Measurements from ENCODE around the gene ZNF189.

The ZNF189 gene

GRCh38 chr9:101394687-101395086 lies 4.0 kb upstream of the ZNF189 start:
- no peak for TF ChIP-seq GABPA (IDR thresholded peaks at IDR 0.05; ENCODE audit: low read depth)
- no peak for TF ChIP-seq SPI1 (IDR thresholded peaks at IDR 0.05; ENCODE audit: borderline replicate concordance, low read depth)
- no peak for TF ChIP-seq POLR2AphosphoS5 (IDR thresholded peaks at IDR 0.05; ENCODE audit: low read depth)
- TF ChIP-seq, protein P1, sequence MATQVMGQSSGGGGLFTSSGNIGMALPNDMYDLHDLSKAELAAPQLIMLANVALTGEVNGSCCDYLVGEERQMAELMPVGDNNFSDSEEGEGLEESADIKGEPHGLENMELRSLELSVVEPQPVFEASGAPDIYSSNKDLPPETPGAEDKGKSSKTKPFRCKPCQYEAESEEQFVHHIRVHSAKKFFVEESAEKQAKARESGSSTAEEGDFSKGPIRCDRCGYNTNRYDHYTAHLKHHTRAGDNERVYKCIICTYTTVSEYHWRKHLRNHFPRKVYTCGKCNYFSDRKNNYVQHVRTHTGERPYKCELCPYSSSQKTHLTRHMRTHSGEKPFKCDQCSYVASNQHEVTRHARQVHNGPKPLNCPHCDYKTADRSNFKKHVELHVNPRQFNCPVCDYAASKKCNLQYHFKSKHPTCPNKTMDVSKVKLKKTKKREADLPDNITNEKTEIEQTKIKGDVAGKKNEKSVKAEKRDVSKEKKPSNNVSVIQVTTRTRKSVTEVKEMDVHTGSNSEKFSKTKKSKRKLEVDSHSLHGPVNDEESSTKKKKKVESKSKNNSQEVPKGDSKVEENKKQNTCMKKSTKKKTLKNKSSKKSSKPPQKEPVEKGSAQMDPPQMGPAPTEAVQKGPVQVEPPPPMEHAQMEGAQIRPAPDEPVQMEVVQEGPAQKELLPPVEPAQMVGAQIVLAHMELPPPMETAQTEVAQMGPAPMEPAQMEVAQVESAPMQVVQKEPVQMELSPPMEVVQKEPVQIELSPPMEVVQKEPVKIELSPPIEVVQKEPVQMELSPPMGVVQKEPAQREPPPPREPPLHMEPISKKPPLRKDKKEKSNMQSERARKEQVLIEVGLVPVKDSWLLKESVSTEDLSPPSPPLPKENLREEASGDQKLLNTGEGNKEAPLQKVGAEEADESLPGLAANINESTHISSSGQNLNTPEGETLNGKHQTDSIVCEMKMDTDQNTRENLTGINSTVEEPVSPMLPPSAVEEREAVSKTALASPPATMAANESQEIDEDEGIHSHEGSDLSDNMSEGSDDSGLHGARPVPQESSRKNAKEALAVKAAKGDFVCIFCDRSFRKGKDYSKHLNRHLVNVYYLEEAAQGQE (IDR thresholded peaks at IDR 0.05; ENCODE audit: insufficient replicate concordance, low read depth) = no peak
- TF ChIP-seq, protein P2, sequence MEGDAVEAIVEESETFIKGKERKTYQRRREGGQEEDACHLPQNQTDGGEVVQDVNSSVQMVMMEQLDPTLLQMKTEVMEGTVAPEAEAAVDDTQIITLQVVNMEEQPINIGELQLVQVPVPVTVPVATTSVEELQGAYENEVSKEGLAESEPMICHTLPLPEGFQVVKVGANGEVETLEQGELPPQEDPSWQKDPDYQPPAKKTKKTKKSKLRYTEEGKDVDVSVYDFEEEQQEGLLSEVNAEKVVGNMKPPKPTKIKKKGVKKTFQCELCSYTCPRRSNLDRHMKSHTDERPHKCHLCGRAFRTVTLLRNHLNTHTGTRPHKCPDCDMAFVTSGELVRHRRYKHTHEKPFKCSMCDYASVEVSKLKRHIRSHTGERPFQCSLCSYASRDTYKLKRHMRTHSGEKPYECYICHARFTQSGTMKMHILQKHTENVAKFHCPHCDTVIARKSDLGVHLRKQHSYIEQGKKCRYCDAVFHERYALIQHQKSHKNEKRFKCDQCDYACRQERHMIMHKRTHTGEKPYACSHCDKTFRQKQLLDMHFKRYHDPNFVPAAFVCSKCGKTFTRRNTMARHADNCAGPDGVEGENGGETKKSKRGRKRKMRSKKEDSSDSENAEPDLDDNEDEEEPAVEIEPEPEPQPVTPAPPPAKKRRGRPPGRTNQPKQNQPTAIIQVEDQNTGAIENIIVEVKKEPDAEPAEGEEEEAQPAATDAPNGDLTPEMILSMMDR (IDR thresholded peaks at IDR 0.05; ENCODE audit: insufficient read depth, low read length) = no peak
- no peak for DNase-seq (ENCODE audit: low read depth in 1 of 2, low spot score in 1 of 2)

GRCh38 chr9:101397746-101398067 lies 944 bp upstream of the ZNF189 start:
- TF ChIP-seq POLR2AphosphoS5 (IDR thresholded peaks at IDR 0.05; ENCODE audit: low read depth) = no peak
- TF ChIP-seq SPI1 (IDR thresholded peaks at IDR 0.05; ENCODE audit: borderline replicate concordance, low read depth) = peak; percentile 55; the same call in 1 of the 2 replicates
- peak overlapping the region; percentile 83 for H3K27ac ChIP-seq (replicated peaks)
- H3K4me3 ChIP-seq (replicated peaks; ENCODE audit: insufficient read depth, low read length) = peak overlapping the region; percentile 68

More at GRCh38 chr9:101394687-101395086, 4.0 kb upstream of the ZNF189 start:
- no peak overlapping the region for H3K4me3 ChIP-seq (replicated peaks; ENCODE audit: insufficient read depth, low read length)
- H3K27me3 ChIP-seq (ENCODE audit: insufficient read depth, poor library complexity, severe bottlenecking) = no peaks in the 10 kb centered on the region
- H3K27ac ChIP-seq (replicated peaks) = no peak overlapping the region

DNA sequence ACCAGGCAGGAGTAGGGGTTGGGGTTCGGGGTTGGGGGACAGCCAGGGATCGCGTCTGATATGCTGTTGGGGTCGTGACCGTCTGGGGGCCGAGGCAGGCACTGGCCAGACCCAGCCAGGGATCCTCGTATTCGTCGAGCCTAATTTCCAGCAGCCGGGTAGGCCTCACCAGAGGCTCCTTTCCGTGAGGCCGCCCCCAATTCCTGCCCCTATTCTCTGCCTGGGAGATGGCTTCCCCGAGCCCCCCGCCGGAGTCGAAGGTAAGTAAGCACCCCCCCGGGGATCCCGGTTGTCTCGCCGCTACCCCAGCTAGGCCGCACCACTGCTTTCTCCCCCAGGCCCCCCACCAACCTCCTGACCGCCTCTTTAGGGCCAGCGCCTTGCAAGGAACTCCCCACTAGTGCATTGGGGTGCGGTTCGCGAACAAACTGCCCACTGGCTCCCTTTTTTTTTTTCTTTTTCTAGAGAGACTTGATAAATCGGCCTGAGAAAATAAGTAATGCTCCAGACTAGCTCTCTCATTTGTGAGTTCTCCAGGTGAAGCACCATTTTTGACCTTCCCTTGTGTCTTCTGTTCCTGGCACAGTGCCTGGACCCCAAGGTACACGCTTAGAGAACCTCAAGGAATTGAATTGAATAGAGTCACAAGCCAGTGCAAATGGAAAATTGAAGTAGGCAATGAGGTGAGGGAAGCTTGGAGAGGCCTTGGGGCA lies 435 bp downstream of the ZNF189 start:
- no peak for DNase-seq (ENCODE audit: low read depth in 1 of 2, low spot score in 1 of 2)
- Histone ChIP-seq H3K4me3 (replicated peaks; ENCODE audit: insufficient read depth, low read length) (peak overlapping the region; percentile 78), H3K27me3 (ENCODE audit: insufficient read depth, poor library complexity, severe bottlenecking) (no peaks in the 10 kb centered on the region), H3K27ac (replicated peaks) (peak overlapping the region; percentile 85)
- TF ChIP-seq, protein P2 (IDR thresholded peaks at IDR 0.05; ENCODE audit: insufficient read depth, low read length) = no peak
- no peak for TF ChIP-seq GABPA (IDR thresholded peaks at IDR 0.05; ENCODE audit: low read depth)
- TF ChIP-seq SPI1 (IDR thresholded peaks at IDR 0.05; ENCODE audit: borderline replicate concordance, low read depth) = no peak
- TF ChIP-seq, protein P1 (IDR thresholded peaks at IDR 0.05; ENCODE audit: insufficient replicate concordance, low read depth) = no peak
- no peak for TF ChIP-seq POLR2AphosphoS5 (IDR thresholded peaks at IDR 0.05; ENCODE audit: low read depth)

More at GRCh38 chr9:101397746-101398067, 944 bp upstream of the ZNF189 start:
- DNase-seq (ENCODE audit: low read depth in 1 of 2, low spot score in 1 of 2) = no peak
- H3K27me3 ChIP-seq (ENCODE audit: insufficient read depth, poor library complexity, severe bottlenecking) = no peaks in the 10 kb centered on the region

DNA sequence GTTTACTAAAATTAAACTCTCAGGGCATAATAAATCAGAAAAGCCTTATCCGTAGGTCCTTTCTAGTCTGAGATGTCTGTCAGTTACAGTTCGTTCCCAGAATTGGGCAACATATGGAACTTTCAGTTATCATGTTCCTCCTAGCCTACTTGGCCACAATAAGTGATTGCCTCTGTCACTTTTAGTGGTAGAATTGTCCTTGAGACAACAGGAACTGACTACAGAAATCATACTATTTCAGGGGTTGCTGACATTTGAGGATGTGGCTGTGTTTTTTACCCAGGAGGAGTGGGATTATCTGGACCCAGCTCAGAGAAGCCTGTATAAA lies 956 bp downstream of the ZNF189 start:
- peak overlapping the region; percentile 78 for H3K4me3 ChIP-seq (replicated peaks; ENCODE audit: insufficient read depth, low read length)
- H3K27ac ChIP-seq (replicated peaks) = peak overlapping the region; percentile 85
- peak; percentile 21 to 37 for DNase-seq (ENCODE audit: low read depth in 1 of 2, low spot score in 1 of 2)
- no peaks in the 10 kb centered on the region for H3K27me3 ChIP-seq (ENCODE audit: insufficient read depth, poor library complexity, severe bottlenecking)
- TF ChIP-seq SPI1 (IDR thresholded peaks at IDR 0.05; ENCODE audit: borderline replicate concordance, low read depth) (peak; percentile 7; the same call in 1 of the 2 replicates), GABPA (IDR thresholded peaks at IDR 0.05; ENCODE audit: low read depth) (no peak)
